ENCODE data around the gene SRRM4. TPM values are rescaled to one million over a fixed set of nuclear protein-coding genes. Genes with fewer than 3 reads are reported as not detected.

The SRRM4 gene
- total and polyA plus RNA-seq, 2 donors (not counting 1 experiment from before 2014, with no cell fraction given) = not detected

DNA sequence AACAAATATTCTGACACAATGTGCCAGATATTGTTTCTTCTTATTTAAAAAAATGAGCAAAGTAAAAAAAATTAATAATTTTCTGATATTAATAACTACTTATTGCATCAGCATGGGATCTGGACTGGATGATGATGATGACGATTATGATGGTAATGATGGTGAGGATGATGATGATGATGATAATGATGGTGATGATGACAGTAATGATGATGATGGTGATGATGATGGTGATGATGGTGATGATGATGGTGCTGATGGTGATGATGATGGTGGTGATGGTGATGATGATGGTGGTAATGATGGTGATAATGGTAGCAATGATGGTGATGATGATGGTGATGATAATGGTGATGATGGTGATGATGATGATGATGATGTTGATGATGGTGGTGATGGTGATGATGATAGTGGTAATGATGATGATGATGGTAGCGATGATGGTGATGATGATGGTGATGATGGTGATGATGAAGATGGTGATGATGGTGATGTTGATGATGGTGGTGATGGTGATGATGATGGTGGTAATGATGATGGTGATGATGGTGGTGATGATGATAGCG lies 94.0 kb downstream of the SRRM4 start:
- no peaks in the 10 kb centered on the region for H3K4me1 ChIP-seq (ENCODE audit: control insufficient read depth, extremely low read depth, insufficient read depth, low read length)
- H4K20me1 ChIP-seq (ENCODE audit: control insufficient read depth, extremely low read depth, insufficient read depth, low read length) = no peaks in the 10 kb centered on the region
- no peaks in the 10 kb centered on the region for H3K27me3 ChIP-seq (ENCODE audit: control insufficient read depth, insufficient read depth, low read length)
- no peaks in the 10 kb centered on the region for H3K79me2 ChIP-seq (ENCODE audit: control insufficient read depth, insufficient read depth, low read length)
- H3K27ac ChIP-seq (ENCODE audit: insufficient read depth, low read length) = no peak overlapping the region
- no peak overlapping the region for H2AFZ ChIP-seq (ENCODE audit: low read length)
- TF ChIP-seq, protein P1, sequence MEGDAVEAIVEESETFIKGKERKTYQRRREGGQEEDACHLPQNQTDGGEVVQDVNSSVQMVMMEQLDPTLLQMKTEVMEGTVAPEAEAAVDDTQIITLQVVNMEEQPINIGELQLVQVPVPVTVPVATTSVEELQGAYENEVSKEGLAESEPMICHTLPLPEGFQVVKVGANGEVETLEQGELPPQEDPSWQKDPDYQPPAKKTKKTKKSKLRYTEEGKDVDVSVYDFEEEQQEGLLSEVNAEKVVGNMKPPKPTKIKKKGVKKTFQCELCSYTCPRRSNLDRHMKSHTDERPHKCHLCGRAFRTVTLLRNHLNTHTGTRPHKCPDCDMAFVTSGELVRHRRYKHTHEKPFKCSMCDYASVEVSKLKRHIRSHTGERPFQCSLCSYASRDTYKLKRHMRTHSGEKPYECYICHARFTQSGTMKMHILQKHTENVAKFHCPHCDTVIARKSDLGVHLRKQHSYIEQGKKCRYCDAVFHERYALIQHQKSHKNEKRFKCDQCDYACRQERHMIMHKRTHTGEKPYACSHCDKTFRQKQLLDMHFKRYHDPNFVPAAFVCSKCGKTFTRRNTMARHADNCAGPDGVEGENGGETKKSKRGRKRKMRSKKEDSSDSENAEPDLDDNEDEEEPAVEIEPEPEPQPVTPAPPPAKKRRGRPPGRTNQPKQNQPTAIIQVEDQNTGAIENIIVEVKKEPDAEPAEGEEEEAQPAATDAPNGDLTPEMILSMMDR (conservative IDR thresholded peaks at IDR 0.05 in 1 of 2, IDR thresholded peaks at IDR 0.05 in 1 of 2; ENCODE audit: low read depth in 1 of 2, low read length in 2 of 2) = no peak
- TF ChIP-seq EZH2 (IDR thresholded peaks at IDR 0.05; ENCODE audit: low read length, missing control alignments) = no peak
- H3K4me2 ChIP-seq (ENCODE audit: extremely low read depth, insufficient read depth, low read length) = no peak overlapping the region
- H3K36me3 ChIP-seq (ENCODE audit: control insufficient read depth, insufficient read depth, low read length) = no peaks in the 10 kb centered on the region
- no peaks in the 10 kb centered on the region for H3K9me3 ChIP-seq (ENCODE audit: control insufficient read depth, insufficient read depth, low read depth, low read length)
- H3K9ac ChIP-seq (ENCODE audit: insufficient read depth, low read length) = no peak overlapping the region
- no peak for DNase-seq (ENCODE audit: low read depth in 2 of 2)
- no peak overlapping the region for H3K4me3 ChIP-seq (replicated peaks in 1 of 4; ENCODE audit: control extremely low read depth in 1 of 4, insufficient read depth in 1 of 4, low read depth in 3 of 4, low read length in 4 of 4)

DNA sequence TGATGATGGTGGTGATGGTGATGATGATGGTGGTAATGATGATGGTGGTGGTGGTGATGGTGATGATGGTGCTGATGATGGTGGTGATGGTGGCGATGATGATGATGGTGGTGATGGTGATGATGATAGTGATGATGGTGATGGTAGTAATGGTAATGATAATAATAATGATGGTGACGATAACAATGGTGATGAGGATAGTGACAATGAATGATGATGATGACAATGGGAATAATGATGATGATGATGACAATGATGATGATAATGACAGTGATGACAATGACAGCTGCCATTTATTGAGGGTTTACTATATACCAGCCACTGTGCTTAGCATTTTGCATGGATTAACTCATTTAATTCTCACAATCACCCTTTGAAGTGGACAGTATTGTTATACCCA lies 94.6 kb downstream of the SRRM4 start:
- no peak for DNase-seq (ENCODE audit: low read depth in 2 of 2)
- Histone ChIP-seq H3K9ac (ENCODE audit: insufficient read depth, low read length) (no peak overlapping the region), H3K4me1 (ENCODE audit: control insufficient read depth, extremely low read depth, insufficient read depth, low read length) (no peaks in the 10 kb centered on the region), H3K79me2 (ENCODE audit: control insufficient read depth, insufficient read depth, low read length) (no peaks in the 10 kb centered on the region), H3K27ac (ENCODE audit: insufficient read depth, low read length) (no peak overlapping the region), H2AFZ (ENCODE audit: low read length) (no peak overlapping the region), H3K4me2 (ENCODE audit: extremely low read depth, insufficient read depth, low read length) (no peak overlapping the region), H3K36me3 (ENCODE audit: control insufficient read depth, insufficient read depth, low read length) (no peaks in the 10 kb centered on the region), H3K4me3 (replicated peaks in 1 of 4; ENCODE audit: control extremely low read depth in 1 of 4, insufficient read depth in 1 of 4, low read depth in 3 of 4, low read length in 4 of 4) (no peak overlapping the region), H4K20me1 (ENCODE audit: control insufficient read depth, extremely low read depth, insufficient read depth, low read length) (no peaks in the 10 kb centered on the region), H3K27me3 (ENCODE audit: control insufficient read depth, insufficient read depth, low read length) (no peaks in the 10 kb centered on the region), H3K9me3 (ENCODE audit: control insufficient read depth, insufficient read depth, low read depth, low read length) (no peaks in the 10 kb centered on the region)
- TF ChIP-seq, protein P1 (conservative IDR thresholded peaks at IDR 0.05 in 1 of 2, IDR thresholded peaks at IDR 0.05 in 1 of 2; ENCODE audit: low read depth in 1 of 2, low read length in 2 of 2) = no peak
- TF ChIP-seq EZH2 (IDR thresholded peaks at IDR 0.05; ENCODE audit: low read length, missing control alignments) = no peak

DNA sequence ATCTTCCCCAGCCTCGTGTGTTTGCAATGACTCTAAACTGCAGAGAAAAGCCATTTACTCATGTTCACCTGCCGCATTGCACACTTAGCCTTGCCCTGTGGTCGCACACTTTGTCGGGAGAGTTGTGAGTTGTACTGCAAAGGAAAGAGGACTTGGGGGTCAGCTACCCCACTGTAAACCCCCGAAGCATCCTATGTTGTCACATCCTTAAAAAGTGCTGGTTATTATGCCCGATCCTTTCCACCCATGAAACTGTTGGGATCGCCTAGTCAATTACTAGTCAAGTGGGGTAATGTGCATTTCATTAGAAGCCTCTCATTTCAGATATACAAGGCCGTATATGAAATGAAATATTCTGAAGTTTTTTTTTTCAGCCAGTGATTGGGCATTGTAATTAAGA lies 98.2 kb downstream of the SRRM4 start:
- H3K9me3 ChIP-seq (ENCODE audit: control insufficient read depth, insufficient read depth, low read depth, low read length) = no peaks in the 10 kb centered on the region
- no peak overlapping the region for H3K4me3 ChIP-seq (replicated peaks in 1 of 4; ENCODE audit: control extremely low read depth in 1 of 4, insufficient read depth in 1 of 4, low read depth in 3 of 4, low read length in 4 of 4)
- TF ChIP-seq EZH2 (IDR thresholded peaks at IDR 0.05; ENCODE audit: low read length, missing control alignments) = no peak
- TF ChIP-seq, protein P1 (conservative IDR thresholded peaks at IDR 0.05 in 1 of 2, IDR thresholded peaks at IDR 0.05 in 1 of 2; ENCODE audit: low read depth in 1 of 2, low read length in 2 of 2) = no peak
- H3K9ac ChIP-seq (ENCODE audit: insufficient read depth, low read length) = no peak overlapping the region
- H3K79me2 ChIP-seq (ENCODE audit: control insufficient read depth, insufficient read depth, low read length) = no peaks in the 10 kb centered on the region
- H2AFZ ChIP-seq (ENCODE audit: low read length) = no peak overlapping the region
- H3K27me3 ChIP-seq (ENCODE audit: control insufficient read depth, insufficient read depth, low read length) = no peaks in the 10 kb centered on the region
- H3K36me3 ChIP-seq (ENCODE audit: control insufficient read depth, insufficient read depth, low read length) = no peaks in the 10 kb centered on the region
- H4K20me1 ChIP-seq (ENCODE audit: control insufficient read depth, extremely low read depth, insufficient read depth, low read length) = no peaks in the 10 kb centered on the region
- no peak overlapping the region for H3K27ac ChIP-seq (ENCODE audit: insufficient read depth, low read length)
- DNase-seq (ENCODE audit: low read depth in 2 of 2) = no peak
- no peak overlapping the region for H3K4me2 ChIP-seq (ENCODE audit: extremely low read depth, insufficient read depth, low read length)
- no peaks in the 10 kb centered on the region for H3K4me1 ChIP-seq (ENCODE audit: control insufficient read depth, extremely low read depth, insufficient read depth, low read length)
